HEK293T (cell line): ENCODE data around the gene THSD7B.

Experiments used
- CTCF ChIA-PET: fragments of 350-600 bp; formaldehyde crosslinking; extraction: SDS; loops from one replicate; lab custom pipeline; 2021; ENCODE audit warnings: antibody characterized with exemption, inconsistent platforms; lab: Yijun Ruan, JAX
- POLR2A ChIA-PET: fragments of 350-600 bp; formaldehyde crosslinking; extraction: SDS; loops from one replicate; lab custom pipeline; 2020; ENCODE audit warnings: antibody characterized with exemption, inconsistent platforms; lab: Yijun Ruan, JAX
- DNase-seq: peaks from one replicate; pipeline ENCODE4 v3.0.0; 2012; ENCODE audit warnings: mixed read lengths; ENCODE audit errors: extremely low spot score
- ARNT ChIP-seq: fragments of 450-650 bp; IDR thresholded peaks from 2 replicates; pipeline ENCODE4 v1.6.1; 2017; ENCODE audit warnings: mild to moderate bottlenecking
- BHLHE40 ChIP-seq: fragments of 450-650 bp; IDR thresholded peaks from 2 replicates; pipeline ENCODE4 v1.6.1; 2016; ENCODE audit warnings: mild to moderate bottlenecking, moderate library complexity, borderline replicate concordance
- CTBP1 ChIP-seq: fragments of 450-650 bp; IDR thresholded peaks from 2 replicates; pipeline ENCODE4 v1.6.1; 2016; ENCODE audit warnings: borderline replicate concordance
- ELF4 ChIP-seq: fragments of 450-650 bp; IDR thresholded peaks from 2 replicates; pipeline ENCODE4 v1.6.1; 2017; ENCODE audit warnings: antibody characterized with exemption
- FOXA1 ChIP-seq: fragments of 450-650 bp; IDR thresholded peaks from 2 replicates; pipeline ENCODE4 v1.6.1; 2016; ENCODE audit warnings: mild to moderate bottlenecking
- FOXK2 ChIP-seq: fragments of 450-650 bp; IDR thresholded peaks from 2 replicates; pipeline ENCODE4 v1.6.1; 2016; ENCODE audit warnings: mild to moderate bottlenecking
- FOXM1 ChIP-seq: fragments of 450-650 bp; IDR thresholded peaks from 2 replicates; pipeline ENCODE4 v1.6.1; 2017; ENCODE audit warnings: mild to moderate bottlenecking, borderline replicate concordance
- HDGF ChIP-seq: fragments of 450-650 bp; IDR thresholded peaks from 2 replicates; pipeline ENCODE4 v1.6.1; 2017; ENCODE audit warnings: antibody characterized with exemption, borderline replicate concordance
- L3MBTL2 ChIP-seq: fragments of 450-650 bp; conservative IDR thresholded peaks from 2 replicates; pipeline ENCODE4 v1.6.1; 2016; ENCODE audit warnings: mild to moderate bottlenecking
- LEF1 ChIP-seq: fragments of 450-650 bp; IDR thresholded peaks from 2 replicates; pipeline ENCODE4 v1.6.1; 2017; ENCODE audit warnings: mild to moderate bottlenecking, borderline replicate concordance
- NFRKB ChIP-seq: fragments of 450-650 bp; IDR thresholded peaks from 2 replicates; pipeline ENCODE4 v1.6.1; 2016; ENCODE audit warnings: mild to moderate bottlenecking, moderate library complexity
- PKNOX1 ChIP-seq: fragments of 450-650 bp; IDR thresholded peaks from 2 replicates; pipeline ENCODE4 v1.6.1; 2016
- SP1 ChIP-seq: fragments of 450-650 bp; IDR thresholded peaks from 2 replicates; pipeline ENCODE4 v1.6.1; 2017
- SUZ12 ChIP-seq: fragments of 450-650 bp; IDR thresholded peaks from 2 replicates; pipeline ENCODE4 v1.6.1; 2016; ENCODE audit warnings: mild to moderate bottlenecking
- TARDBP ChIP-seq: fragments of 450-650 bp; IDR thresholded peaks from 2 replicates; pipeline ENCODE4 v1.6.1; 2016
- ZNF384 ChIP-seq: fragments of 450-650 bp; IDR thresholded peaks from 2 replicates; pipeline ENCODE4 v1.6.1; 2016

The THSD7B gene

GRCh38 chr2:137192366-137193310, 427.3 kb downstream of the THSD7B start:
- no peak for TF ChIP-seq TARDBP
- TF ChIP-seq SUZ12 = no peak
- no peak for TF ChIP-seq PKNOX1
- TF ChIP-seq SP1 = no peak
- no peak for TF ChIP-seq NFRKB
- TF ChIP-seq ZNF384 = no peak
- no peak for TF ChIP-seq LEF1
- TF ChIP-seq FOXK2 = no peak
- no peak for TF ChIP-seq L3MBTL2
- TF ChIP-seq ELF4 = no peak
- TF ChIP-seq CTBP1 = no peak
- no peak for TF ChIP-seq HDGF
- TF ChIP-seq FOXM1 = no peak
- POLR2A ChIA-PET = no interaction called here
- DNase-seq = no peak
- CTCF ChIA-PET = no interaction called here

GRCh38 chr2:137193401-137193800, 428.1 kb downstream of the THSD7B start:
- ChIA-PET POLR2A (no interaction called here), CTCF (no interaction called here)
- TF ChIP-seq L3MBTL2 (no peak), ELF4 (no peak), FOXA1 (no peak)
- DNase-seq = no peak

GRCh38 chr2:137194111-137194510, 428.8 kb downstream of the THSD7B start:
- ChIA-PET CTCF (no interaction called here), POLR2A (no interaction called here)
- TF ChIP-seq ELF4 (no peak), FOXK2 (no peak), L3MBTL2 (no peak), TARDBP (no peak), BHLHE40 (no peak), HDGF (no peak), SUZ12 (no peak), NFRKB (no peak), PKNOX1 (no peak), LEF1 (no peak), ZNF384 (no peak), FOXM1 (no peak), FOXA1 (no peak), CTBP1 (no peak)
- no peak for DNase-seq

GRCh38 chr2:137199751-137200150, 434.4 kb downstream of the THSD7B start:
- DNase-seq = no peak
- ChIA-PET CTCF (interaction anchor here (0.5 kb wide), 1 partner anchor 64 kb away, joined by 3 read pairs; no protein-coding TSS in a partner anchor), POLR2A (no interaction called here)
- TF ChIP-seq ARNT (no peak), L3MBTL2 (no peak), SP1 (no peak)

GRCh38 chr2:137202318-137202717, 437.0 kb downstream of the THSD7B start:
- no peak for DNase-seq
- ChIA-PET POLR2A (no interaction called here), CTCF (no interaction called here)
- TF ChIP-seq FOXM1 = no peak
- no peak for TF ChIP-seq L3MBTL2
- TF ChIP-seq LEF1 = no peak
- TF ChIP-seq ARNT = no peak
- no peak for TF ChIP-seq HDGF
- no peak for TF ChIP-seq FOXA1
- TF ChIP-seq SP1 = no peak
- no peak for TF ChIP-seq FOXK2
- no peak for TF ChIP-seq PKNOX1
- no peak for TF ChIP-seq NFRKB

GRCh38 chr2:137205324-137205723, 440.0 kb downstream of the THSD7B start:
- ChIA-PET CTCF (no interaction called here), POLR2A (no interaction called here)
- no peak for DNase-seq
- TF ChIP-seq FOXM1 (no peak), L3MBTL2 (no peak), SUZ12 (no peak), TARDBP (no peak), ELF4 (no peak)

- ChIA-PET CTCF (no interaction called here), POLR2A (no interaction called here)
- DNase-seq = no peak
- TF ChIP-seq PKNOX1 (no peak), ELF4 (no peak), TARDBP (no peak), L3MBTL2 (no peak), NFRKB (no peak)
These were observed 440.7 kb downstream of the THSD7B start for GRCh38 chr2:137206069-137206468.
